H1 (cell line): ENCODE measurements around the gene MST1R.

Experiments used
- CTCF ChIP-seq, 3 experiments: IDR thresholded peaks; 1 replicate in 2 of 3; 2 replicates in 1 of 3; pipeline versions ENCODE4 v1.5.1 to v1.6.1; 2011; ENCODE audit warnings: low read length in 3 of 3, mild to moderate bottlenecking in 3 of 3, inconsistent platforms in 2 of 3, low read depth in 1 of 3, moderate library complexity in 1 of 3; ENCODE audit not compliant: insufficient read depth in 1 of 3; ENCODE audit errors: control extremely low read depth in 1 of 3
- EZH2 ChIP-seq: fragments of 200-600 bp; sonication (generic); IDR thresholded peaks from 2 replicates; pipeline ENCODE4 v1.7.1; 2012; ENCODE audit warnings: low read depth, mild to moderate bottlenecking, moderate library complexity, low read length, inconsistent platforms; ENCODE audit not compliant: severe bottlenecking
- GABPA ChIP-seq: IDR thresholded peaks from 2 replicates; pipeline ENCODE4 v1.6.1; 2011; ENCODE audit warnings: mild to moderate bottlenecking, low read length, moderate library complexity, borderline replicate concordance; ENCODE audit not compliant: insufficient read depth
- HDAC2 ChIP-seq, 2 experiments: fragments of 300-600 bp in 1 of 2; sonication (generic) in 1 of 2; IDR thresholded peaks; 2 replicates each; pipeline ENCODE4 v1.6.1; 2011 to 2012; ENCODE audit warnings: low read depth in 2 of 2, low read length in 2 of 2, mild to moderate bottlenecking in 2 of 2, moderate library complexity in 2 of 2, borderline replicate concordance in 1 of 2, inconsistent platforms in 1 of 2
- POLR2A ChIP-seq, 2 experiments: IDR thresholded peaks; 1 replicate in 1 of 2; 2 replicates in 1 of 2; pipeline ENCODE4 v1.6.1; 2011; ENCODE audit warnings: low read depth in 2 of 2, low read length in 2 of 2, mild to moderate bottlenecking in 2 of 2; ENCODE audit errors: control extremely low read depth in 1 of 2
- RFX5 ChIP-seq: IDR thresholded peaks from 2 replicates; pipeline ENCODE4 v1.6.1; 2011; ENCODE audit warnings: low read depth, low read length, improper control_type of control experiment, borderline replicate concordance

GRCh38 chr3:49869525-49870126 lies 34.0 kb downstream of the MST1R start, which contains the start of gene CAMKV:
- TF ChIP-seq GABPA, result no peak
- no peak for TF ChIP-seq EZH2
- TF ChIP-seq RFX5, result no peak
- 0 out of 4 replicates have a peak, but pooled peaks of 1 of the 2 experiments have one; percentile 8 for TF ChIP-seq HDAC2 (IDR thresholded peaks at IDR 0.05; ENCODE audit: borderline replicate concordance in 1 of 2, low read depth in 2 of 2, low read length in 2 of 2)
- TF ChIP-seq POLR2A (IDR thresholded peaks at IDR 0.05; ENCODE audit: control extremely low read depth in 1 of 2, low read depth in 2 of 2, low read length in 2 of 2), result peak in 1 of 2 experiments; percentile 43; a peak in 1 of 3 replicates
- TF ChIP-seq CTCF (IDR thresholded peaks at IDR 0.05; ENCODE audit: control extremely low read depth in 1 of 3, insufficient read depth in 1 of 3, low read depth in 1 of 3, low read length in 3 of 3), result no peak
